Measurements from ENCODE around the gene SOX10. TPM values are rescaled to one million over a fixed set of nuclear protein-coding genes. Genes with fewer than 3 reads are reported as not detected.

SOX10 gene
- total RNA-seq, 4 donors from 2014 or later: 7.8 to 45.2 (median 29.7) TPM

DNA sequence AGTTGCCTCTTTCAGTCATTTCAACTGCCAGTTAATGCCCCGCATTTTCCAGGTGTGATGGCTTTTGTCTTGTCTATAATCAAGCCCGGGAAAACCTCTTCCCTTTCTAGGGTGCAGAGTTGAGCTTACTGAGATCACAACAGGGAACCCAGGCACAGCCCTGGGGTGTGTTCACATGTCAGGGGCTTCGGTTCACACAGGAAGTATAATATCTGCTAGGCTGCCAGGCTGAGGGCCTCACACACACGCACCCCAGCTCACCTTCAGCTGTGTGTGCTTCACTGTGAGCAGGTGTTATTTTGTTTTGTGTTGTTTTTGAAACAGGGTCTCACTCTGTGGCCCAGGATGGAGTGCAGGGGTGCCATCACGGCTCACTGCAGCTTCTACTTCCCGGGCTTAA is 9.7 kb upstream of the SOX10 start:
- TF ChIP-seq, protein P1, sequence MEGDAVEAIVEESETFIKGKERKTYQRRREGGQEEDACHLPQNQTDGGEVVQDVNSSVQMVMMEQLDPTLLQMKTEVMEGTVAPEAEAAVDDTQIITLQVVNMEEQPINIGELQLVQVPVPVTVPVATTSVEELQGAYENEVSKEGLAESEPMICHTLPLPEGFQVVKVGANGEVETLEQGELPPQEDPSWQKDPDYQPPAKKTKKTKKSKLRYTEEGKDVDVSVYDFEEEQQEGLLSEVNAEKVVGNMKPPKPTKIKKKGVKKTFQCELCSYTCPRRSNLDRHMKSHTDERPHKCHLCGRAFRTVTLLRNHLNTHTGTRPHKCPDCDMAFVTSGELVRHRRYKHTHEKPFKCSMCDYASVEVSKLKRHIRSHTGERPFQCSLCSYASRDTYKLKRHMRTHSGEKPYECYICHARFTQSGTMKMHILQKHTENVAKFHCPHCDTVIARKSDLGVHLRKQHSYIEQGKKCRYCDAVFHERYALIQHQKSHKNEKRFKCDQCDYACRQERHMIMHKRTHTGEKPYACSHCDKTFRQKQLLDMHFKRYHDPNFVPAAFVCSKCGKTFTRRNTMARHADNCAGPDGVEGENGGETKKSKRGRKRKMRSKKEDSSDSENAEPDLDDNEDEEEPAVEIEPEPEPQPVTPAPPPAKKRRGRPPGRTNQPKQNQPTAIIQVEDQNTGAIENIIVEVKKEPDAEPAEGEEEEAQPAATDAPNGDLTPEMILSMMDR (IDR thresholded peaks at IDR 0.05): no peak
- no peak for DNase-seq (ENCODE audit: low spot score in 2 of 2)
- intact Hi-C loops (cut with DNase I; ENCODE audit: low total_unique reads): no loop called here
- no peak overlapping the region for H3K4me3 ChIP-seq (ENCODE audit: low read depth, poor library complexity, severe bottlenecking)
- WGBS, 2 donors: 83 to 85% methylated on average over 6 of the region's 6 CpGs

DNA sequence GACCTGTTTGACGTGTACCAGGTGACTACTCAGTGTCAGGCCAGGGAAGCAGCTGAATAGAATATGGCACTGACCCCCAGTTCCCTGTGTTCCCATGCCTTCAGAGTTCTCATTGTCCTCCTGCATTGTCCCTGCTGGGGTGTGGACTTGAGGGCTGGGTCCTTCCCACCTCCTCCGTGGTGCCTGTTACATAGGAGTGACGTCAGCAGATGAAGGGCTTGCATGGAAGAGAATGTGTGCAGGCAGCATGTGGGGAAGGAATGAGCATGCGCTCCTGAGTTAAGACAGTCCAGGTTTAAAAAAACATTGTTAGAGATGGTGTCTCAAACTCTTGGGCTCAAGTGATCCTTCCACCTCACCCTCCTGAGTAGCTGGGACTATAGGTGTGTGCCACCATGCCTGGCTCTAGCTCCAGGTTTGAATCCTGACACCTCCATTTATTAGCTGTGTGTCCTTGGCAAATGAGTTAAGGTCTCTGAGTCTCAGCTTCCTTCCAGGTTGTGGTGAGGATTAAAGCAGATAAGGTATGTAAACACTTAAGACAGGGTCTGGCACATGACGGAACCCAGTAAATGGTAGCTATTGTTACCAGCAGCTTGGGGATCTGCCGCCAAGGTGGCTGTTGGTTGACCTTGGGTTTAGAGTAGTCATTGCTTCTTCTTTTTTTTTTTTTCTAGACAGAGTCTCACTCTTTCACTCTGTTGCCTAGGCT is 7.5 kb upstream of the SOX10 start:
- intact Hi-C loops (cut with DNase I; ENCODE audit: low total_unique reads): no loop called here
- 67 to 75% methylated on average over 6 of the region's 6 CpGs for WGBS, 2 donors
- TF ChIP-seq, protein P1 (IDR thresholded peaks at IDR 0.05): no peak
- TF ChIP-seq POLR2A (IDR thresholded peaks at IDR 0.05): no peak
- no peak overlapping the region for H3K4me3 ChIP-seq (ENCODE audit: low read depth, poor library complexity, severe bottlenecking)
- DNase-seq (ENCODE audit: low spot score in 2 of 2): no peak

DNA sequence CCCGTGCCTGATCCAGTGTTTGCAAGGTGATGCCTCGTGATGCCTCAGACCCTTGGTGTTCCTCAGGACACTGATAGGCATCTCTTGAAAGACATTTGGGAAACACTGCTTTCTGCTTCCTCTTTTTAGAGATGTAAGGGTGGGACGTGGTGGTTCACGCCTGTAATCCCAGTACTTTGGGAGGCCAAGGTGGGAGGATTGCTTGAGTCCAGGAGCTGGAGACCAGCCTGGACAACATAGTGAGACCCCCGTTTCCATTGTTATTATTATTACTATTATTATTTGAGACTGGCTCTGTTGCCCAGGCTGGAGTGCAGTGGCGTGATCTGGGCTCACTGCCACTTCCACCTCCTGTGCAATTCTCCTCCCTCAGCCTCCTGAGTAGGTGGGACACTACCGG is 6.5 kb upstream of the SOX10 start:
- WGBS, 2 donors: 86 to 88% methylated on average over 7 of the region's 7 CpGs
- intact Hi-C loops (cut with DNase I; ENCODE audit: low total_unique reads): no loop called here
- TF ChIP-seq POLR2A (IDR thresholded peaks at IDR 0.05): no peak
- TF ChIP-seq, protein P1 (IDR thresholded peaks at IDR 0.05): no peak
- H3K4me3 ChIP-seq (ENCODE audit: low read depth, poor library complexity, severe bottlenecking): no peak overlapping the region
- DNase-seq (ENCODE audit: low spot score in 2 of 2): no peak

DNA sequence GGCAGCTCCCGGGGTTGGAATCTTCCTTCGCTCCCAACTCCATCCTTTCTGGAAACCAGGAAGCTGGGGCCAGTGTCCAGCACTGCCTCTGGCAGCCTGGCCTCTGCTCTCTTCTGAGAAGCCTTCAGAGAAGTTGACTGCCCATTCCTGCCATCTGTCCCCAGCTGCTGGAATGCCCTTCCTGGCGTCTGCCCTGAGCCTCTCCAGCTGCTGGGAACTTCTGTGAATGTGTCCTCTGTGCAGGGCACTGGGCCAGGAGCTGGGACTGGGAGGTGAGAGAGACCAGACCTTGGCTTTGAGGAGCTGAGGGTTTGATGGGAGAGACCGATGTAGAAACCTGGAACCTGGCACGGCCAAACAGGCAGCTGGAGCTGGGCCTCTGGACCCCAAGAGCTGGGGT is 5.9 kb upstream of the SOX10 start:
- no peak for DNase-seq (ENCODE audit: low spot score in 2 of 2)
- no peak overlapping the region for H3K4me3 ChIP-seq (ENCODE audit: low read depth, poor library complexity, severe bottlenecking)
- 80 to 85% methylated on average over 5 of the region's 5 CpGs for WGBS, 2 donors
- intact Hi-C loops (cut with DNase I; ENCODE audit: low total_unique reads): no loop called here
- TF ChIP-seq, protein P1 (IDR thresholded peaks at IDR 0.05): no peak
- no peak for TF ChIP-seq POLR2A (IDR thresholded peaks at IDR 0.05)

DNA sequence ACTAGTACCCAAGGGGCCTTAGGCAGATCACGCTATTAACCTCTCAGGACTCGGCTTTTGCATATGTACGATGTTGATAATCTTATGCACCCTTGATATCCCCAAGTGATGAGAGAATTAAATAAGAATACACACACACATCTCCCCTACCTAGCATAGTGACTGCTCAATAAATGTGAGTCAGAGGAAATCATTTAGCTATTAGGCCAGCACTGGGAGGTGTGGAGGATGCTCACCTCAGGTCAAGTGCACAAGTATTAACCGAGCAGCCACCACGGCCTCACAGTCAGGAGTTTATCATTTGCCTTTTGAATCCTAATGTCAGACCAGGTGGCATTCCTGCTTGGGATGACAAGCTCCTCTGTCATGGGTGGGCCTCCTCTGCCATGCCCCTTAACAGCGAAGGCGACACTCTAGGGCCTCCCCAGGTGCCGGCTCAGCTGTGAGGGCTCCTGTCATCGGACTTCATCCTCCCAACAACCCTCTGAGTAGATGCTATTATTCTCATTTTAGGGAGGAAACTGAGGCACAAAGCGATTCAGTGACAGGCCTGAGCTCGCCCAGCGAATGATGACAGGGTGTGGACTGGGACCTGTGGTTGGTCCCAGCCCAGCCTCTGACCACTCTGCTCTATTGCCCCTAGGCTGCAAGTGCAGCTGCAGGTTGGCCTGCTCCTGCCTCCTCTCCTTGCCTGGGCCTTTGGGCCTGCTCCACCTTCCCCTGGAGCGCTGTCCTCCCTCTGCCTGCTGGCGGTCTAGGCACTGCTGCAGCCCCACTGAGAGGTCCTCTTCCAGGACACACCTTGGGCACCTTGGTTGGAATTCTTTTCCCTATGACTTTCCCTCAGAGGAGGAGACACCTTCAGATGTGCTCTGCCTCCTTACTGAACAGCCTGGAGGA is 5.0 kb upstream of the SOX10 start:
- TF ChIP-seq, protein P1 (IDR thresholded peaks at IDR 0.05): no peak
- no peak for TF ChIP-seq POLR2A (IDR thresholded peaks at IDR 0.05)
- no peak for DNase-seq (ENCODE audit: low spot score in 2 of 2)
- intact Hi-C loops (cut with DNase I; ENCODE audit: low total_unique reads): no loop called here
- WGBS, 2 donors: 85 to 92% methylated on average over 14 of the region's 14 CpGs
- H3K4me3 ChIP-seq (ENCODE audit: low read depth, poor library complexity, severe bottlenecking): no peak overlapping the region
